Activated naive CD4-positive, alpha-beta T cell treated with anti-CD3 and anti-CD28 coated beads, Interleukin-2, amount 50 U/mL, for 24 hours (primary cell): Measurements from ENCODE around the gene PRRT1.
"Not testable (repeated sequence)": the region's sequence is repeated elsewhere in the genome, so short reads cannot be mapped to it uniquely, and the experiment has no call there.

Experiments used
- H3K27ac Mint-ChIP-seq: one replicate; pipeline ENCODE4 v1.8.0; 2021; ENCODE audit warnings: mild to moderate bottlenecking, mixed read lengths
- H3K27me3 Mint-ChIP-seq: one replicate; pipeline ENCODE4 v1.8.0; 2021; ENCODE audit warnings: mixed read lengths
- H3K36me3 Mint-ChIP-seq: one replicate; pipeline ENCODE4 v1.8.0; 2021; ENCODE audit warnings: mixed read lengths
- H3K4me1 Mint-ChIP-seq: one replicate; pipeline ENCODE4 v1.8.0; 2021; ENCODE audit warnings: mixed read lengths
- H3K4me3 Mint-ChIP-seq: one replicate; pipeline ENCODE4 v1.8.0; 2021; ENCODE audit warnings: mild to moderate bottlenecking, mixed read lengths
- H3K9me3 Mint-ChIP-seq: one replicate; pipeline ENCODE4 v1.8.0; 2021; ENCODE audit warnings: mixed read lengths

The PRRT1 gene

GRCh38 chr6:32149932-32150870 is 1.5 kb downstream of the PRRT1 start:
- no peak overlapping the region for H3K27ac Mint-ChIP-seq
- H3K36me3 Mint-ChIP-seq, result no peaks in the 10 kb centered on the region
- no peaks in the 10 kb centered on the region for H3K9me3 Mint-ChIP-seq
- peaks cover 4% of the 10 kb centered on the region for H3K27me3 Mint-ChIP-seq
- peaks cover 61% of the 10 kb centered on the region for H3K4me1 Mint-ChIP-seq
- H3K4me3 Mint-ChIP-seq, result peak overlapping the region; percentile 70

GRCh38 chr6:32149092-32149755 is 2.5 kb downstream of the PRRT1 start:
- Mint-ChIP-seq H3K4me1 (peaks cover 52% of the 10 kb centered on the region), H3K9me3 (no peaks in the 10 kb centered on the region), H3K27ac (peak overlapping the region; percentile 25), H3K36me3 (no peaks in the 10 kb centered on the region), H3K27me3 (peaks cover 4% of the 10 kb centered on the region), H3K4me3 (peak overlapping the region; percentile 84)

GRCh38 chr6:32148289-32149091 is 3.2 kb downstream of the PRRT1 start:
- peaks cover 45% of the 10 kb centered on the region for H3K4me1 Mint-ChIP-seq
- H3K27me3 Mint-ChIP-seq, result peaks cover 4% of the 10 kb centered on the region
- H3K36me3 Mint-ChIP-seq, result no peaks in the 10 kb centered on the region
- H3K9me3 Mint-ChIP-seq, result no peaks in the 10 kb centered on the region
- peak overlapping the region; percentile 84 for H3K4me3 Mint-ChIP-seq
- H3K27ac Mint-ChIP-seq, result peak overlapping the region; percentile 25

- Mint-ChIP-seq H3K4me1 (peaks cover 36% of the 10 kb centered on the region), H3K27ac (no peak overlapping the region), H3K36me3 (no peaks in the 10 kb centered on the region), H3K4me3 (no peak overlapping the region), H3K9me3 (no peaks in the 10 kb centered on the region), H3K27me3 (peaks cover 4% of the 10 kb centered on the region)
Observed at GRCh38 chr6:32147401-32148132, 4.2 kb downstream of the PRRT1 start.

- Mint-ChIP-seq H3K27me3 (peaks cover 4% of the 10 kb centered on the region), H3K4me1 (peaks cover 28% of the 10 kb centered on the region), H3K36me3 (no peaks in the 10 kb centered on the region), H3K27ac (no peak overlapping the region), H3K4me3 (no peak overlapping the region), H3K9me3 (no peaks in the 10 kb centered on the region)
Observed at GRCh38 chr6:32146687-32147086, 5.1 kb downstream of the PRRT1 start.

- H3K27me3 Mint-ChIP-seq, result peaks cover 3% of the 10 kb centered on the region
- H3K4me3 Mint-ChIP-seq, result no peak overlapping the region
- H3K27ac Mint-ChIP-seq, result no peak overlapping the region
- peaks cover 26% of the 10 kb centered on the region for H3K4me1 Mint-ChIP-seq
- no peaks in the 10 kb centered on the region for H3K36me3 Mint-ChIP-seq
- no peaks in the 10 kb centered on the region for H3K9me3 Mint-ChIP-seq
Observed at GRCh38 chr6:32146287-32146686, 5.5 kb downstream of the PRRT1 start.

GRCh38 chr6:32144238-32144637 is 7.5 kb downstream of the PRRT1 start:
- not testable (repeated sequence) for H3K27me3 Mint-ChIP-seq, H3K9me3 Mint-ChIP-seq, H3K36me3 Mint-ChIP-seq, H3K27ac Mint-ChIP-seq, H3K4me3 Mint-ChIP-seq
- peaks cover 12% of the 10 kb centered on the region for H3K4me1 Mint-ChIP-seq

- Mint-ChIP-seq H3K27ac (peak overlapping the region; percentile 2), H3K4me3 (no peak overlapping the region), H3K4me1 (no peaks in the 10 kb centered on the region), H3K9me3 (no peaks in the 10 kb centered on the region), H3K27me3 (no peaks in the 10 kb centered on the region), H3K36me3 (no peaks in the 10 kb centered on the region)
Observed at GRCh38 chr6:32140420-32141046, 11.2 kb downstream of the PRRT1 start.

- no peak overlapping the region for H3K4me3 Mint-ChIP-seq
- no peaks in the 10 kb centered on the region for H3K27me3 Mint-ChIP-seq
Observed at GRCh38 chr6:32139590-32139989, 12.1 kb downstream of the PRRT1 start.

GRCh38 chr6:32137454-32137853 is 14.3 kb downstream of the PRRT1 start:
- Mint-ChIP-seq H3K27me3 (no peaks in the 10 kb centered on the region), H3K4me1 (no peaks in the 10 kb centered on the region), H3K9me3 (no peaks in the 10 kb centered on the region), H3K27ac (no peak overlapping the region), H3K4me3 (no peak overlapping the region), H3K36me3 (no peaks in the 10 kb centered on the region)

More at GRCh38 chr6:32139590-32139989, 12.1 kb downstream of the PRRT1 start:
- Mint-ChIP-seq H3K4me1 (no peaks in the 10 kb centered on the region), H3K27ac (no peak overlapping the region), H3K36me3 (no peaks in the 10 kb centered on the region), H3K9me3 (no peaks in the 10 kb centered on the region)

- no peaks in the 10 kb centered on the region for H3K27me3 Mint-ChIP-seq
- H3K4me1 Mint-ChIP-seq, result peaks cover 12% of the 10 kb centered on the region
- no peaks in the 10 kb centered on the region for H3K36me3 Mint-ChIP-seq
- H3K4me3 Mint-ChIP-seq, result no peak overlapping the region
- H3K27ac Mint-ChIP-seq, result no peak overlapping the region
- no peaks in the 10 kb centered on the region for H3K9me3 Mint-ChIP-seq
Observed at GRCh38 chr6:32133786-32134185, 18.0 kb downstream of the PRRT1 start.

GRCh38 chr6:32132110-32132509 is 19.6 kb downstream of the PRRT1 start:
- Mint-ChIP-seq H3K4me3 (no peak overlapping the region), H3K27ac (no peak overlapping the region), H3K27me3 (no peaks in the 10 kb centered on the region), H3K9me3 (no peaks in the 10 kb centered on the region), H3K36me3 (no peaks in the 10 kb centered on the region), H3K4me1 (peaks cover 25% of the 10 kb centered on the region)

- Mint-ChIP-seq H3K4me3 (peak overlapping the region; percentile 19), H3K27me3 (no peaks in the 10 kb centered on the region)
Observed at GRCh38 chr6:32131439-32131948, 20.2 kb downstream of the PRRT1 start.

GRCh38 chr6:32129297-32130088 is 22.2 kb downstream of the PRRT1 start:
- no peaks in the 10 kb centered on the region for H3K27me3 Mint-ChIP-seq
- peaks cover 3% of the 10 kb centered on the region for H3K36me3 Mint-ChIP-seq
- peak overlapping the region; percentile 99 for H3K4me3 Mint-ChIP-seq
- H3K27ac Mint-ChIP-seq, result peak overlapping the region; percentile 90
- peaks cover 42% of the 10 kb centered on the region for H3K4me1 Mint-ChIP-seq
- no peaks in the 10 kb centered on the region for H3K9me3 Mint-ChIP-seq

More at GRCh38 chr6:32131439-32131948, 20.2 kb downstream of the PRRT1 start:
- Mint-ChIP-seq H3K9me3 (no peaks in the 10 kb centered on the region), H3K27ac (peak overlapping the region; percentile 23), H3K36me3 (no peaks in the 10 kb centered on the region), H3K4me1 (peaks cover 32% of the 10 kb centered on the region)
